Neuronal stem cell (in vitro differentiated cells): ENCODE data around the gene SLX4IP.

Experiments used
- DNase-seq: peaks from one replicate; pipeline ENCODE4 v3.0.0-alpha.2; 2013; ENCODE audit warnings: low spot score
- H2AFZ ChIP-seq: one replicate; pipeline ENCODE4 v1.6.1; 2013; ENCODE audit warnings: mild to moderate bottlenecking, low read length, inconsistent platforms
- H2AK5ac ChIP-seq: 2 replicates; pipeline ENCODE4 v1.6.1; 2013; ENCODE audit warnings: low read depth, mild to moderate bottlenecking, inconsistent platforms, low read length, moderate library complexity, mixed read lengths
- H2BK120ac ChIP-seq: 2 replicates; pipeline ENCODE4 v1.6.1; 2013; ENCODE audit warnings: low read depth, mild to moderate bottlenecking, inconsistent platforms, low read length, moderate library complexity, mixed read lengths
- H2BK12ac ChIP-seq: one replicate; pipeline ENCODE4 v1.6.1; 2013; ENCODE audit warnings: low read length, inconsistent platforms
- H2BK15ac ChIP-seq: 2 replicates; pipeline ENCODE4 v1.6.1; 2013; ENCODE audit warnings: mild to moderate bottlenecking, low read length, inconsistent platforms, mixed read lengths
- H2BK5ac ChIP-seq: one replicate; pipeline ENCODE4 v1.6.1; 2013; ENCODE audit warnings: inconsistent platforms, mild to moderate bottlenecking, low read length, moderate library complexity
- H3K14ac ChIP-seq: one replicate; pipeline ENCODE4 v1.6.1; 2013; ENCODE audit warnings: low read length, inconsistent platforms
- H3K18ac ChIP-seq: 2 replicates; pipeline ENCODE4 v1.6.1; 2013; ENCODE audit warnings: low read length, inconsistent platforms
- H3K23ac ChIP-seq: 2 replicates; pipeline ENCODE4 v1.6.1; 2013; ENCODE audit warnings: low read depth, mild to moderate bottlenecking, mixed read lengths, low read length, inconsistent platforms; ENCODE audit not compliant: poor library complexity
- H3K27ac ChIP-seq: replicated peaks from 3 replicates; pipeline ENCODE4 v1.5.1; 2013; ENCODE audit warnings: low read length, inconsistent platforms
- H3K27me3 ChIP-seq, 3 experiments: 2 replicates each; pipeline ENCODE4 v1.6.1; 2013; ENCODE audit warnings: low read length in 3 of 3, mild to moderate bottlenecking in 2 of 3, inconsistent platforms in 1 of 3, low read depth in 1 of 3, mixed read lengths in 1 of 3, moderate library complexity in 1 of 3; ENCODE audit not compliant: control insufficient read depth in 3 of 3, insufficient read depth in 3 of 3
- H3K36me3 ChIP-seq, 2 donors: replicated peaks in 1 of 2; 2 replicates each; pipeline ENCODE4 v1.6.1; 2013; ENCODE audit warnings: low read length in 2 of 2; ENCODE audit not compliant: control insufficient read depth in 2 of 2, insufficient read depth in 2 of 2
- H3K4ac ChIP-seq: 2 replicates; pipeline ENCODE4 v1.6.1; 2013; ENCODE audit warnings: inconsistent platforms, mild to moderate bottlenecking, low read length, moderate library complexity
- H3K4me1 ChIP-seq, 2 donors: 1 replicate in 1 of 2; 2 replicates in 1 of 2; pipeline ENCODE4 v1.6.1; 2013; ENCODE audit warnings: low read length in 2 of 2, low read depth in 1 of 2; ENCODE audit not compliant: control insufficient read depth in 2 of 2, insufficient read depth in 1 of 2
- H3K4me2 ChIP-seq: one replicate; pipeline ENCODE4 v1.6.1; 2013; ENCODE audit warnings: mild to moderate bottlenecking, low read length, inconsistent platforms; ENCODE audit not compliant: insufficient read depth, poor library complexity, severe bottlenecking
- H3K4me3 ChIP-seq, 2 donors: 2 replicates each; pipeline ENCODE4 v1.5.1; 2013; ENCODE audit warnings: low read length in 2 of 2, mild to moderate bottlenecking in 2 of 2, inconsistent platforms in 1 of 2, moderate library complexity in 1 of 2
- H3K79me1 ChIP-seq: one replicate; pipeline ENCODE4 v1.6.1; 2013; ENCODE audit warnings: low read depth, mild to moderate bottlenecking, inconsistent platforms, low read length, moderate library complexity
- H3K9ac ChIP-seq: one replicate; pipeline ENCODE4 v1.6.1; 2013; ENCODE audit warnings: mild to moderate bottlenecking, low read depth, low read length, inconsistent platforms; ENCODE audit not compliant: poor library complexity
- H3K9me3 ChIP-seq, 2 donors: replicated peaks in 1 of 2; 2 replicates each; pipeline versions ENCODE3 to v1.6.1; 2013; ENCODE audit warnings: low read length in 2 of 2, mild to moderate bottlenecking in 2 of 2, inconsistent platforms in 1 of 2, low read depth in 1 of 2, mixed read lengths in 1 of 2, moderate library complexity in 1 of 2; ENCODE audit not compliant: control insufficient read depth in 2 of 2, insufficient read depth in 1 of 2
- H4K8ac ChIP-seq: one replicate; pipeline ENCODE4 v1.6.1; 2013; ENCODE audit warnings: low read depth, mild to moderate bottlenecking, inconsistent platforms, low read length, moderate library complexity
- H4K91ac ChIP-seq: one replicate; pipeline ENCODE4 v1.6.1; 2013; ENCODE audit warnings: low read length, low read depth, mild to moderate bottlenecking, inconsistent platforms; ENCODE audit not compliant: poor library complexity
- WGBS, 2 donors: extraction: QIAGEN DNeasy Blood & Tissue Kit; methylation state at CpG; one replicate each; pipeline ENCODE4 v1.1.7; 2013; ENCODE audit warnings: missing lambda C conversion rate in 2 of 2, mixed read lengths in 1 of 2; ENCODE audit not compliant: insufficient read length in 2 of 2, insufficient replicate concordance in 1 of 2; ENCODE audit errors: extremely low coverage in 2 of 2; 5-methylcytosine and 5-hydroxymethylcytosine counted together

SLX4IP gene

DNA sequence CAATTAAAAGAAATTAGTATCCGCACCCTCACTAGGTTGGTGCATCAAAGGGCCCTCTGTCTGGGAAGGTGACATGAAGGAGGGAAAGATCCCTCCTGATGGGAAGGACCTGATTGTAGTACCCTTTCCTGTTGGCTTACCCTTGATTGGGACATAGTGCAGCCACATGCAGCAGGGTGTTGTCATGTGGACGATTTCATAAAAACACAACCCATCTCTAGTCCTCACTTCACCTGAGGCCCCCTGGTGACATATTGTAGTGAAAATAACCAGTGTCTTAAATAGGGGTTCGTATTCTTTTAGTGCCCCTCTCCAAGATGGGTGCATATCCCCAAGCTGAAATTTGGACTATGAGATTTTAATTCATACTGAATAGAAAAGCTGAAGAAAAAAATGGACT lies 97.3 kb downstream of the SLX4IP start:
- Histone ChIP-seq H4K91ac (no peak overlapping the region), H2BK15ac (no peak overlapping the region), H3K23ac (no peak overlapping the region), H3K14ac (no peak overlapping the region), H2AK5ac (no peak overlapping the region), H3K27me3 (no peaks in the 10 kb centered on the region), H2BK120ac (no peak overlapping the region), H3K4ac (no peak overlapping the region), H3K18ac (no peak overlapping the region), H3K4me3 (no peak overlapping the region), H3K36me3 (no peaks in the 10 kb centered on the region), H2BK5ac (no peak overlapping the region), H3K79me1 (no peaks in the 10 kb centered on the region), H3K9me3 (no peaks in the 10 kb centered on the region), H2BK12ac (no peak overlapping the region), H3K9ac (no peak overlapping the region), H2AFZ (no peak overlapping the region), H4K8ac (no peak overlapping the region), H3K4me1 (peaks cover 0 to 2% of the 10 kb centered on the region in 2 donors), H3K4me2 (no peak overlapping the region), H3K27ac (no peak overlapping the region)
- no peak for DNase-seq
- WGBS, 2 donors, result no CpG with 5 or more reads among the region's 3 CpGs

DNA sequence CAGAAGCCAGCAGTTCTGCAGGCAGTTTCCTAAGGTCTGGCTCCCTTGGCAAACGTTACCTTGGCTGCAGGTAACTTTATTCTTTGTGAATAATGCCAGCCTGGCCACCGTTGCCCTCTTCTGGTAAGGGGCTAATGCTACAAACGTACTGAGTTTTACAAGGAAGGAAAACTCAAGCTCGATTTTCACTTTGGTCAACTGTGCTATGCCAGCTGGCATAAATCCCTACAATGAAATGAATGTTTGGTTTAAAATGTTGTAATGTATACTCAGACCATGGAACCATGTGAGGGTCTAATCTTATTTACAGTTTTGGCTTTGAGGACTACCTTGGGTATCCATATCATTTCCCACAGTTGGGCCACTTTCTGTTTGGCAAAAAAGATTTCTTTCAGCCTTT lies 101.4 kb downstream of the SLX4IP start:
- no peak for DNase-seq
- H2BK15ac ChIP-seq, result no peak overlapping the region

DNA sequence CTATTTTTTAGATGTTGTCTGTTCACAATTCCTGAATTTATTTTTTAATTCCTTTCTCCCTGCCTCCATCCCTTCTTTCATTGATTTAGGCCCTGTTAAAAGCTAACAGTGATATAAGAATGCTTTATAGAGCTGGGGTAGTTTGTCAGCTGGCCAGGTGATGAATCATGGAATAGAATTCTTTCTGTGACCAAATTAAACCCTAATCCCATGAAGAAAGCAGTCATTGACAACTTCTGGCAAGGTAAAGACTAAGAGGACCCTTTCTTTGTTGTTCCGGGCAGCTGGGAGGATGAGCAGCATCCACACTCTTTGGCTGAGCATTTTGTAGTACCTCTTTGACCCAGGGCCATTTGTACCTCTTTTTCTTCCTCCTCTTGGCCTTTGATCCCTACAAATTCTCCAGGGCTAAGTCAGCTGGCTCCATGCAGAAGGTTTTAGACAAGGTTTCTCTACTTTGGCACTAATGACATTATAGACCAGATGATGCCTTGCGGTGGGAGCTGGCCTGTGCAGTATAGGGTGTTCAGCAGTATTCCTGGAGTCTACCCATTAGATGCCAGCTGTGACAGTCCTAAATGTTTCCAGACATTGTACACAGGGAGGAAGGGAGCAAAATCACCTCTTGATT lies 102.9 kb downstream of the SLX4IP start:
- no peak overlapping the region for H3K18ac ChIP-seq
- no peak overlapping the region for H2BK5ac ChIP-seq
- no peak overlapping the region for H4K8ac ChIP-seq
- H3K14ac ChIP-seq, result no peak overlapping the region
- H3K4me3 ChIP-seq, result no peak overlapping the region
- H3K23ac ChIP-seq, result no peak overlapping the region
- no peaks in the 10 kb centered on the region for H3K36me3 ChIP-seq
- H3K27me3 ChIP-seq, result no peaks in the 10 kb centered on the region
- H2BK120ac ChIP-seq, result no peak overlapping the region
- H3K9me3 ChIP-seq, result no peaks in the 10 kb centered on the region
- no peak overlapping the region for H3K9ac ChIP-seq
- H3K4ac ChIP-seq, result no peak overlapping the region
- no CpG with 5 or more reads among the region's 2 CpGs for WGBS, 2 donors
- H3K4me2 ChIP-seq, result no peak overlapping the region
- no peak overlapping the region for H4K91ac ChIP-seq
- no peak for DNase-seq
- H3K4me1 ChIP-seq, result peaks cover 3 to 21% of the 10 kb centered on the region in 2 donors
- no peak overlapping the region for H2BK15ac ChIP-seq
- H2AK5ac ChIP-seq, result no peak overlapping the region
- H3K27ac ChIP-seq, result peak overlapping the region; percentile 44
- no peaks in the 10 kb centered on the region for H3K79me1 ChIP-seq
- no peak overlapping the region for H2AFZ ChIP-seq
- no peak overlapping the region for H2BK12ac ChIP-seq

More for the DNA sequence above, 101.4 kb downstream of the SLX4IP start:
- H3K4ac ChIP-seq, result no peak overlapping the region
- no peak overlapping the region for H4K91ac ChIP-seq
- no CpG with 5 or more reads among the region's 4 CpGs for WGBS, 2 donors
- H3K9ac ChIP-seq, result no peak overlapping the region
- H2BK12ac ChIP-seq, result no peak overlapping the region
- no peak overlapping the region for H3K14ac ChIP-seq
- no peak overlapping the region for H3K4me2 ChIP-seq
- no peak overlapping the region for H2BK5ac ChIP-seq
- H2AFZ ChIP-seq, result no peak overlapping the region
- no peak overlapping the region for H3K27ac ChIP-seq
- no peaks in the 10 kb centered on the region for H3K27me3 ChIP-seq
- no peak overlapping the region for H2AK5ac ChIP-seq
- H3K23ac ChIP-seq, result no peak overlapping the region
- H3K9me3 ChIP-seq, result no peaks in the 10 kb centered on the region
- no peaks in the 10 kb centered on the region for H3K79me1 ChIP-seq
- no peak overlapping the region for H3K18ac ChIP-seq
- H3K4me3 ChIP-seq, result no peak overlapping the region
- no peaks in the 10 kb centered on the region for H3K36me3 ChIP-seq
- H2BK120ac ChIP-seq, result no peak overlapping the region
- H3K4me1 ChIP-seq, result peaks cover 3 to 14% of the 10 kb centered on the region in 2 donors
- H4K8ac ChIP-seq, result no peak overlapping the region

DNA sequence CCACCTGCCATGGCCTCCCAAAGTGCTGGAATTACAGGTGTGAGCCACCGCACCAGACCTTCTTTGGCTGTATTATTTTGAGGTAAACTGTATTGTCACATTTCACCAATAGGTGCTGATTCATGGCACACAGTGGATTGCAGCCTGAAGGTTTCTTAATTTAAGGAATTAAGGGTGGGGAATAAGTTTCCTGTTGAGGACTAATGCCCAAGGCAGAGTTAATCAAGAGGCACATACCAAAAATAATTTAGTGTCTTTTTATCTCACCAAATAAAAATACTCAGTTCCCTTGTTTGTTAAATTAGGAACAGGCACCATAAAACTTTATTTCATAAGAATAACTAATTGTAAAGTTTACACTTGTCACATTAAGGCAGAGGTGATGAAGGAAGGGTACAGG lies 103.7 kb downstream of the SLX4IP start:
- Histone ChIP-seq H3K18ac (no peak overlapping the region), H3K27ac (no peak overlapping the region)
- no CpG with 5 or more reads among the region's 1 CpG for WGBS, 2 donors

More for the DNA sequence above, 103.7 kb downstream of the SLX4IP start:
- H3K9ac ChIP-seq, result no peak overlapping the region
- H2BK15ac ChIP-seq, result no peak overlapping the region
- H2BK12ac ChIP-seq, result no peak overlapping the region
- H3K4me2 ChIP-seq, result no peak overlapping the region
- H2AFZ ChIP-seq, result no peak overlapping the region
- H3K79me1 ChIP-seq, result no peaks in the 10 kb centered on the region
- H3K27me3 ChIP-seq, result no peaks in the 10 kb centered on the region
- no peak overlapping the region for H3K14ac ChIP-seq
- no peak overlapping the region for H2BK5ac ChIP-seq
- no peak overlapping the region for H2BK120ac ChIP-seq
- no peaks in the 10 kb centered on the region for H3K36me3 ChIP-seq
- H3K4me3 ChIP-seq, result no peak overlapping the region
- no peaks in the 10 kb centered on the region for H3K9me3 ChIP-seq
- H2AK5ac ChIP-seq, result no peak overlapping the region
- peaks cover 3 to 21% of the 10 kb centered on the region in 2 donors for H3K4me1 ChIP-seq
- H3K4ac ChIP-seq, result no peak overlapping the region
- DNase-seq, result no peak
- H4K91ac ChIP-seq, result no peak overlapping the region
- H4K8ac ChIP-seq, result no peak overlapping the region
- no peak overlapping the region for H3K23ac ChIP-seq
